T-helper 1 cell treated with Interleukin-12 subunit alpha and Interleukin-12 subunit beta and Interleukin-4 antibody, amounts not matched to agents 30 ng/mL and 1 ng/mL, for 36 hours (primary cell): ENCODE measurements around the gene MRAP2. TPM values are rescaled to one million over a fixed set of nuclear protein-coding genes. Genes with fewer than 3 reads are reported as not detected.
"Not testable (repeated sequence)": the region's sequence is repeated elsewhere in the genome, so short reads cannot be mapped to it uniquely, and the experiment has no call there.

Experiments
- intact Hi-C: fragments of 100-400 bp; cut with micrococcal nuclease; formaldehyde crosslinking; loops from one replicate; pipeline ENCODE4 v1.15.1; 2024
- total RNA-seq: library from RNA; stranded (reverse); gene quantifications from 2 replicates; pipeline ENCODE4 v1.2.3, GENCODE V29; 2022

The MRAP2 gene
- total RNA-seq, 1 donor from 2014 or later = 0.12 TPM

DNA sequence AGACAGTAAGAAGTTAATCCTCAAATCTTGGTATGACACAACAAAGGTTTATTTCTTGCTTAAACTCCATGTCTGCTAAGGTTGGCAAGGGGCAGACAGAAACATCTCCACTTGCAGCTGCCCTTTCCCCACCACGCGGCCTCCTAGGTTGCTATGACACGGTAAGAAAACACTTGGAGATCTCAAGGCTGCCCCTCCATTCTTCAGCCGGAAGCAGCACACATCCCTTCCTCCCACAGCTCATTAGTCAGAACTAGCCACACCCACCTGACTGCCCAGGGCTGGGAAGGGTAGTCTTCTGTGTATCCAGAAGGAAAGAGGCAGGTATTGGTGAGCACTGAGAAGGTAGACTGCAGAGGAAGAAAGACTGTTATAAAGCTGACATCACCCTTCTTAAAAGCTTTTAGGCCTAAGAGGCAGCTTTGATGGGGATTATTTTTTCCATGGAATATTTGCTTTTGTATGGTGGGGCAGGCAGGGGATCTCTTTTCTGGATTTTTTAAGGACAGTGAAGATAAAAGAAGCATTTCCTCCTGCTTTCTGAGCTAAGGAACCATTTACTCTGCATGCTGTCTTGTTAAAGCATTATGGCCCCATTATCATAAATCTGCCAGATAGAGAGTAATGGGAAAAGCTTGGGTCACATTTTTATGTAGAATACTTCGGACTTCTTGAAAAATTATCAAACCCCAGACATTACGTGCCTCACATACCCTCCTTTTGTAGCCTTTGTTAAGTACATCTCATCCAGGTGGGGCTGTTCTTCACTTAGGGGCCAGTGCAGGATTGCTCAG lies 41.6 kb downstream of the MRAP2 start:
- intact Hi-C loops = no loop called here

DNA sequence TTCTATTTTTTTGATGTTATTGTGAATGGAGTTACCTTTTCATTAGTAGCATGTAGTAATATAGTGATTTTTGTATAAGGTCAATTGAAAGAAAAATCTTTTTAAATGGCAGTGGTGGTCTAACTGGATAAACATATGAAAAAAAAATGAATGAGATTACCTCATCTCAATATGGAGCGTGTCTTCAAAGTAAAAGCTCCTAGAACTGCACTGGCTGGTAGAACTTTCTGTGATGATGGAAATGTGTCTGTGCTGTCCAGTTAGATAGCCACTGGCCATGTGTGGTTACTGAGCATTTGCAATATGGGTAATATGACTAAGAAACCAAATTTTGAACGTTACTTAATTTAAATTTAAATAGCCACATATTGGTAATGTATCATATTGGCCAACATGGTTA lies 44.1 kb downstream of the MRAP2 start:
- intact Hi-C loops = no loop called here

DNA sequence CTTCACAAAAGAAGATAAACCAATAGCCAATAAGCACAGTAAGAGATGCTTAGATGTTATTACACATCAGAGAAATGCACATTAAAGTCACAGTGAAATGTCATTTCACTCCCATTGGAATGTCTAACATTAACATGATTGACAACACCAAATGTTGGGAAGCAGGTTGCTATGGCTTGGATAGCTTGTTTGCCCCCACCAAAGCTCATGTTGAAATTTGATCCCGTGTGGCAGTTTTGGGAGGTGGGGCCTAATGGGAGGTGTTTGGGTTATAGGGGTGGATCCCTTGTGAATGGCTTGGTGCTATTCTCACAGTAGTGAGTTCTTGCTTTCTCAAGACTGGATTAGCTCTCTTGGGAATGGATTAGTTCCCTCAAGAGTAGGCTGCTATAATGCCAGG lies 44.8 kb downstream of the MRAP2 start:
- intact Hi-C loops = no loop called here

DNA sequence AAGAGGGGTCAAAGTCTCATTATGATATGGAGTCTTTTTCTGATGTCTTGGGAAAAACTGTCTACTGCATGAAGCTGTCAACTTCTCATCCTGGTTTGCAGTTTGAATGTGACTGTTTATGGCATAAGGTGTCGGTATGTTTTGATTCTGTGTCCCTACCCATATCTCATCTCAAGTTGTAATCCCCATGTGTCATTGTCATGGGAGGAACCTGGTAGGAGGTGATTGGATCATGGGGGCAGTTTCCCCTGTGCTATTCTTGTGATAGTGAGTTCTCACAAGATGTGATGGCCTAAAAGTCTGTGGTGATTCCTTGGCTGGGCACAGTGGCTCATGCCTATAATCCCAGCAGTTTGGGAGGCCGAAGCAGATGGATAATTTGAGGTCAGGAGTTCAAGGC lies 47.6 kb downstream of the MRAP2 start:
- intact Hi-C loops = no loop called here

DNA sequence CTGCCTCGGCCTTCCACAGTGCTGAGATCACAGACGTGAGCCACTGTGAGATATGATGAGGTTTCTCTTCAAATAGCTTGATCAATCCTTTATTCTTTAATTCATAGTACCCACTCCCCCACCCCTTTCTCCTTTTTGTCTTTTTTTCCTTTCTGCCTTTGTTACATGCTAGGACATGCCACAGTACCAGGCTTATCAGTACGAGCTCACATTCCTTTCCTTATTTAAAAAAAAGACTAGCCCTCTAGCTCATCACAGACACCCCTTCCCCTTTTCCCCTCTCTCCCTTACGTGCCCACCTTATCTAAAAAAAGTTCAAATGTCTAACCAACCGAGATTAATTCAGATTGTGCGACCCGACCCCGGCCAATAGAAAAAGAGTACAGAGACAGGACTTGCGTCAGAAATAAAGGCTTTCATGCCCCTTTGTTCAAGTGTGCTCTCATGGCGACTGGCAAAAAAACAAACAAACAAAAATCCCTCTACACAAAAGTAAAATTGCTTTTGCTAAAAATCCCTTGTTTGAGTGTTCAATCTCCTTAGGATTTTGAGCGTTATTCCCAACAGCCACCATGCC lies 49.2 kb downstream of the MRAP2 start:
- intact Hi-C loops = no loop called here

DNA sequence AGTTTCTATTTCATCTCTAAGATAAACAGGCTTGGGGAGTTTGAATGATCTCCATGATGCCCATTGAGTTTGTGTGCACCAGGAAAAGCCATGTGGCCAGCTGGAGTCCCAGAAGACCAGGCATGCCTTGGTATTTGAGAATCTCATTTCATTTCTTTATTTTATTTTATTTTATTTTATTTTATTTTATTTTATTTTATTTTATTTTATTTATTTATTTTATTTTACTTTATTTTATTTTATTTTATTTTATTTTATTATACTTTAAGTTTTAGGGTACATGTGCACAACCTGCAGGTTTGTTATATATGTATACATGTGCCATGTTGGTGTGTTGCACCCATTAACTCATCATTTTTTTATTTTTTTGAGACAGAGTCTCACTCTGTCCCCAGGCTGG lies 51.1 kb downstream of the MRAP2 start:
- intact Hi-C loops = not testable (repeated sequence)

DNA sequence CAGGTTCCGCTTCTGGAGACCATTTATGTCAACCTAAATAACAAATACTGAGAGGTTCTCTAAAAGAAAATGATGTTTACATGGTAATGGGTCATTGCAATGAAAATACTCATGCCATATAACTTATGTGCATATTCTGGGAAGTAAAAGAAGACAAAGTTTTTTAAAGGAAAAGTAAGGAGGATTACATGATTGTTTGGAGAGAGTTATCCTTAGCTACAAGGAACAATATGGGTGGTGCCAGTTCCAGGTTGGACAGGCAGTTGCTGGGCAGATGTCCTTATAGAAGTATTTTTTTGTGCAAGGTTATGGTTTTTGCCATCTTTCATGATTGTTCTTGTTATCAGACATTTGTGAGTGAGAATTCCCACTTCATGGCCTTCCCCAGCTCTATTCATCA lies 52.5 kb downstream of the MRAP2 start:
- intact Hi-C loops = no loop called here

DNA sequence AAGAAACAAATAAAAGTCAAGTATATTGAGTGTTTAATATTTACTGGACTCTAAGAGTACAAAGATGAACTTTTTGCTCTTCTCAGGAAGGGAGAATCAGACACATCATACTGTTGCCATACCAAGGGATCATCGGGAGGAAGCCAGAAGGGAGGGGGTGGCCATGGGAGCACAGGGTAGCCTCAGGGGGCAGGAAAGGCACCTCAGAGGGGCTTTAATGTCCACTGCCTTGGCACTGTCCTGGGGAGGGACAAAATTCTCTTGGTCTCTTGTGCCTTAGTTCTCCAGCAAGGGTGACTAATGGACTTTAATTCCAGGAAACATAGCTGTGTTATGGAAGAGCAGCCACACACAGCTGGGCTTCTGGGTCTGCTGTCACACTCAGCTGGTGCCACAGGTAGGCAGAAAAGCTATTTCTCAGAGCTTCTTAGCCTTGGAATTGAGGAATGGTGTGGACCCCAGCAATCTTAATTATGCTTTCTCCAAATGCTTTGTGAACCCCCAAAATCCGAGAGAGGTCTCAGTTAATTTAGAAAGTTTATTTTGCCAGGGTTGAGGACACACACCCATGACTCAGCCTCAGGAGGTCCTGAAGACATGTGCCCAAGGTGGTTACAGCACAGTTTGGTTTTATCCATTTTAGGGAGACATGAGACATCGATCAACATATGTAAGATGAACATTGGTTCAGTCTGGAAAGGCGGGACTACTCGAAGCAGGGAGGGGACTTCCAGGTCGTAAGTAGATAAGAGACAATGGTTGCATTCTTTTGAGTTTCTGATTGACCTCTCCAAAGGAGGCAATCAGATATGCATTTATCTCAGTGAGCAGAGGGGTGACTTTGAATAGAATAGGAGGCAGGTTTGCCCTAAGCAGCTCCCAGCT lies 53.2 kb downstream of the MRAP2 start:
- intact Hi-C loops = no loop called here

DNA sequence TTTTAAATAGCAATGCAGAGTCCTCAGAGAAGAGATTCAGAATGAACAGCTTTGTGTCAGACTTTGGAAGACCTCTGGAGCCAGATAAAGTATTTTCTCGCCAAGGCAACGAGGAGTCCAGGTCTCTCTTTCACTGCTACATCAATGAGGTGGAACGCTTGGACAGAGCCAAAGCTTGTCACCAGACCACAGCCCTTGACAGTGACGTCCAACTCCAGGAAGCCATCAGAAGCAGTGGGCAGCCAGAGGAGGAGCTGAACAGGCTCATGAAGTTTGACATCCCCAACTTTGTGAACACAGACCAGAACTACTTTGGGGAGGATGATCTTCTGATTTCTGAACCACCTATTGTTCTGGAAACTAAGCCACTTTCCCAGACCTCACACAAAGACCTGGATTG lies 55.5 kb downstream of the MRAP2 start:
- intact Hi-C loops = no loop called here

DNA sequence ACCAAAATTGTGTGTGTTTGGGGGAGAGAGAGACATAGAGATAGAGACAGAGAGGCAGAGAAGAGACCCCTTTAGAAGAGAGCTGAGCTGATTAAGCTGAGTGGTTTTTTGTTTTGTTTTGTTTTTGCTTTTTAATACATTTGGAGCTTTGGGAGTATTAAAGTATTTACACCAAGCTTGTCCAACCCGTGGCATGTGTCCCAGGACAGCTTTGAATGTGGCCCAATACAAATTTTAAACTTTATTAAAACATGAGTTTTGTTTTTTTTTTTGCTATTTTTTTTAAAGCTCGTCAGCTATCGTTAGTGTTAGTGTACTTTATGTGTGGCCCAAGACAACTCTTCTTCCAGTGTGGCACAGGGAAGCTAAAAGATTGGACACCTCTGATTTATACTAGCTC lies 56.0 kb downstream of the MRAP2 start:
- intact Hi-C loops = no loop called here

DNA sequence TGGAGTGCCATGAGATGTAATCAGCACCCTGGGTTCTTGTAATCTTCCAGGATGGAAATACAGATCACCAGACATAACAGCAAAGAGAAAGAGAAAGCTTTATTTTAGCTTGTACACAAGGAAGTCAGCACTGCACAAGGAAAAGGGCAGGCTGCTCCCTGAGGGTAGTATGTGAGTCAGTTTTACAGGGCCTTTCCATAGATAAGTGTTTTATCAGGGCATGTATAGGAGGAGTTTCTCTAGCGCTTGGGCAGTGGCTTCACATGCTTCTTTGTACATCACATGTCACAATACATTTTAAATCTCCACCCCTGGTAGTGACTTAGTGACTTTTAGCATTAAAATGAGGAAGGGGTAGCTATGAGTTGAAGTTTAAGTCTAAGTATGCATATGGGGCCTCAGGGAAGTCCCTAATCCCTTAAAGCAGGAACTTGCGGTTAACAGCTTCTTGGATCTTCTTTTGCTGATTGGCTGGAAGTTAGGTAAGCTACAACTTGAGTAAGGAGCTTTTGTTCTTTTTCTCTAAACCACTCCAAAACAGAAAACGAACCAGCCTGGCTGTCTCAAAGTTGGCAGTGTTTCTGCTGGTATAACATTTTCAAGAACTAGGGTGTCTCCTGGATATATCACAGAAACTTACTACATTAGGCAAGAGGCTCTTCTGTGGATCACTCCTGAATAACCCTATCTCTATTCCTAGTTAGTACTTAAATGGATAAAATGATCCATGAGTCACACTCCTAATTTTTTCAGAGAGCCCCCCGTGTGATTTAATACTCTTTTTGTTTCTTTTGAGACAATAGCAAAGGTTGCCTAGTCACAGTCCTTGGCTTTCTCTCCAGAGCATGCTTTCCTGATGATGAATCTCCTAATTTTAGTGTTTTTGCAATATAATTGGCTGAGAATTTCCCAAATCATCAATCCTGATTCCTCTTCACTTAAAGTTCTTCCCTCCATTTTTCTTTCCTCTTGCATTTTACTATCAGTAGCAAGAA lies 60.2 kb downstream of the MRAP2 start:
- intact Hi-C loops = no loop called here

DNA sequence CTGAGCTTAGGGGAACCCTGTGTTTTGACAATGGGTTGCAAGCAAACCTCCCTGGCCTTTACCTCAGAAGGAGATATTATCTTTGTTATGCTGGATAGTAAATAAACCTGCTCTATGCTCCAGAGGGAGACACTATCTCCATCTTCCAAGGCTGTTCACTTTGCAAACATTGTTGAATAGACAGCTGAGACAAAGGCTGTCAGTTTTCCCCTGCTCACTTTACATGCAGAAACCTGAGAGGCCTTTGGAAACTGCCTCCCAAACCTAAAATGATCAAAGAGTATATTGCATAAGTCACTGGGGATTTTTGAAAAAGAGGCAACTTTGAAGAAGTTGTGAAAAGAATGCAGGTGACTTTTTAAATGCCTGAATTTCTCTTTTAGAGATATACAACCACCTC lies 61.6 kb downstream of the MRAP2 start:
- intact Hi-C loops = no loop called here

DNA sequence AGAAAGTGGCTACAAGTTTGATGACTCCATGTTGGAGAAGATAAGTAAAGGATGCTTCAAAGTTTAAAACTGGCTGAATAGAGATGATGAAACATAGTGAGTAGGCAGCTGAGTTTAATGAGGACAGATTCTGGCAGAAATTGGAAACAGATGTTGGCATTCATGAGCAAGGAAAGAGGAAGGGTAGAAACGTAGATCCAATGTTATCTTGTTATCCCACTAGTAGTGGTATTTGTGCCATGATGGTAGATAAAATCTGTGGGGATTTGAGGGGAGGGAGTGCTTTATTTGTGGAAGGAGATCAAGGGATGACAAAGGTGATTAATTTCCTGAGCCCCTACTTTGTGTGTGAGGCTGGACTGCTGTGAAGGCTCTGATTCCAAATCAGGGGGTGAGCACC lies 69.5 kb downstream of the MRAP2 start:
- intact Hi-C loops = no loop called here

DNA sequence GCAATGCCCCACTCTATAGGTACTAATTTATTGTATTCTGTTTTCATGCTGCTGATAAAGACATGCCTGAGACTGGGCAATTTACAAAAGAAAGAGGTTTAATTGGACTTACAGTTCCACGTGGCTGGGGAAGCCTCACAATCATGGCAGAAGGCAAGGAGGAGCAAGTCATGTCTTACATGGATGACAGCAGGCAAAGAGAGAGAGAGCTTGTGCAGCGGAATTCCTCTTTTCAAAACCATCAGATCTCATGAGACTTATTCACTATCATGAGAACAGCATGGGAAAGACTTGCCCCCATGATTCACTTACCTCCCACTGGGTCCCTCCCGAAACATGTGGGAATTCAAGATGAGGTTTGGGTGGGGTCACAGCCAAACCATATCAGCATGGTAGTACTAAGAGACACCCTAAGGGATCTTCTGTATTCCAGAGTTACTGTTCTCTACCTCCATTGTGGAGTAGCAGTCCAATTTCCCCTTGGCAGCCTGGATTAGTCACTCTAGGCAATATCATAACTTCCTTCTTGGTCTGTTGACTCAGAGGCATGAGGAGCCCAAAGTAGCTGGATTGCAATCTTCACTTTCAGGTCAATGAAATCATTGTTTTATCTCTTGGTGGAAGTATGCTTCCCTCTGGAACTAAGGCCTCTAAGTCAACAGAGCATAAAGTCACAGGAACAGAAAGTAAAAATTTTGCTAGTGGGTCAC lies 71.8 kb downstream of the MRAP2 start:
- intact Hi-C loops = not testable (repeated sequence)

DNA sequence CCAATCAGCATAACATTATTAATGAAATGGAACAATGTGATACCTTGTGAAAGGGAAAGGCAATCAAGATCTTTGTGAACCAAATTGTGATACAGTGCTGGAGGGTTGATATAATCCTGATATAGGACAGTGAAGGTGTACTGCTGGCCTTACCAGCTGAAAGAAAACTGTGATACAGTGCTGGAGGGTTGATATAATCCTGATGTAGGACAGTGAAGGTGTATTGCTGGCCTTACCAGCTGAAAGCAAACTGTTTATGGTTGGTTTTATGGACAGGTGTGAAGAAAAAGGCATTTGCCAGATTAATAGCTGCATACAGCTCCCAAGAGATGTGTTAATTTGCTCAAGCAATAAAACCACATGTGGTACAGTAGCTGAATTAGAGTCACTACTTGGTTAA lies 73.9 kb downstream of the MRAP2 start:
- intact Hi-C loops = no loop called here

DNA sequence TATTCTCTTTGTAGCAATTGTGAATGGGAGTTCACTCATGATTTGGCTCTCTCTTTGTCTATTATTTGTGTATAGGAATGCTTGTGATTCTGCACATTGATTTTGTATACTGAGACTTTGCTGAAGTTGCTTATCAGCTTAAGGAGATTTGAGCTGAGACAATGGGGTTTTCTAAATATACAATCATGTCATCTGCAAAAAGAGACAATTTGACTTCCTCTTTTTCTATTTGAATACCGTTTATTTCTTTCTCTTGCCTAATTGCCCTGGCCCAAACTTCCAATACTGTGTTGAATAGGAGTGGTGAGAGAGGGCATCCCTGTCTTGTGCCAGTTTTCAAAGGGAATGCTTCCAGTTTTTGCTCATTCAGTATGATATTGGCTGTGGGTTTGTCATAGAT lies 77.8 kb downstream of the MRAP2 start:
- intact Hi-C loops = not testable (repeated sequence)

DNA sequence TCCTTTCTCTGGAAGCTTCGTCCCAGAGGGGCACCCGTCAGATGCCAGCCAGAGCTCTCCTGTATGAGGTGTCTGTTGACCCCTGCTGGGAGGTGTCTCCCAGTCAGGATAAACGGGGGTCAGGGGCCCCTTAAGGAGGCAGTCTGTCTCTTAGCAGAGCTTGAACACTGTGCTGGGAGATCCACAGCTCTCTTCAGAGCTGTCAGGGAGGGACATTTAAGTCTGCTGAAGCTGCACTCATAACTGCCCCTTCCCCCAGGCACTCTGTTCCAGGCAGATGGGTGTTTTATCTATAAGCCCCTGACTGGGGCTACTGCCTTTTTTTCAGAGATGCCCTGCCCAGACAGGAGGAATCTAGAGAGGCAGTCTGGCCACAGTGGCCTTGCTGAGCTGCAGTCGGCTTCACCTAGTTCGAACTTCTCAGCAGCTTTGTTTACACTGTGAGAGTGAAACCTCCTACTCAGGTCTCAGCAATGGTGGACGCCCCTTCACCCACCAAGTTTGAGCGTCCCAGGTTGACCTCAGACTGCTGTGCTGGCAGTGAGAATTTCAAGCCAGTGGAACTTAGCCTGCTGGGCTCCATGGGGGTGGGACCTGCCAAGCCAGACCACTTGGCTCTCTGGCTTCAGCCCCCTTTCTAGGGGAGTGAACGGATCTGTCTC lies 81.5 kb downstream of the MRAP2 start:
- intact Hi-C loops = not testable (repeated sequence)

DNA sequence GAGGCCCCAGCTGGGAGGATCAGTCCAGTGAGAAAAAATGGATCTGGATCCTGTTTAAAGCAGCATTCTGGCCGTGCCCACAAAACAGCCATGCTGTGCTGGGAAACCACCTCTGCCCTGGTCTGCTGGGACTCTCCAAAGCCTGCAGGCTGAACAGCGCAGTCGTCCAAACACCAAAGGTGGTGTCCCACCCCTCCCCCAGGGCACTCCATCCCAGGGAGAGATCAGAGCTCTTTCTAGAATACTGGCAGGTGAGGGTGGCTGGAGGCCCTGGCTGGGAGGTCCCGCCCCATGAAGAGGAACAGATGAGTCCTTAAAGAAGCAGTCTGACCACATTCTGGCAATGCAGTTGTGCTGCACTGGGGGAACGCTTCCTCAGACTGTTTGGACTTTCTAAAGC lies 84.6 kb downstream of the MRAP2 start:
- intact Hi-C loops = no loop called here

DNA sequence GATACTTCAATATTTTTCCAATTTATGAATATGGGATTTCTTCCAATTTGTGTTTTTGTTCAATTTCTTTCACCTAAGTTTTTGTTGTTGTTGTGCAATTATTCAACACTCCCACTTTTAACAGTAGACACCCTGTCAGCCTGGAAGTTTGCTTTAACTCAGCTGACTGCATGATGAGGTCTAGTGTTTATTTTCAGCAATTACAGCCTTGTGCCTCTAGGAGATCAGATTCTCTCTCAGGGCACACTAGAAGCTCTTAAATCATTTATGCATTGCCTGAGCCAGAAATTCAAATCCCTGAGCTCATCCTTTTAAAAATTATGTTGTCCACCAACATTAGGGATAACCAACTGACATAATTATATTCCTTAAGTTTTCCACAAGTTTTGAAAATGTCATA lies 85.7 kb downstream of the MRAP2 start:
- intact Hi-C loops = no loop called here

DNA sequence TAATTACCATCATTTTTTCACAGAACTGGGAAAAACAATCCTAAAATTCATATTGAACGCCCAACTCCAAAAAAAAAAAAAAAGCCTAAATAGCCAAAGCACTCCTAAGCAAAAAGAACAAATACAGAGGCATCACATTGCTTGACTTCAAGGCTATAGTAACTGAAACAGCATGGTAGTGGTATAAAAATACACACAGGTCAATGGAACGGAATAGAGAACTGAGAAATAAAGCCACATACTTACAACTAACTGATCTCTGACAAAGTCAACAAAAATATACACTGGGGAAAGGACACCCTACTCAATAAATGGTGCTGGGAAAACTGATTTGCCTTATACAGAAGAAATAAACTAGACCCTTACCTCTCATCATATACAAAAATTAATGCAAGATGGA lies 89.6 kb downstream of the MRAP2 start:
- intact Hi-C loops = no loop called here
